RWPE2 (cell line): ENCODE measurements around the gene RBM6.

Experiments used
- ATAC-seq: fragments of 200-7000 bp; cut with Tn5 transposase; 3 replicates; pipeline ENCODE4 v1.9.1; 2021; ENCODE audit warnings: low read depth
- DNase-seq: peaks from one replicate; pipeline ENCODE4 v3.0.0-alpha.2; 2020; ENCODE audit warnings: low spot score
- H3K27ac ChIP-seq: fragments of 450-650 bp; 2 replicates; pipeline ENCODE4 v1.5.1; 2017; ENCODE audit warnings: mild to moderate bottlenecking; ENCODE audit not compliant: poor library complexity, severe bottlenecking
- H3K27me3 ChIP-seq: fragments of 250-450 bp; sonication (Bioruptor Pico); 2 replicates; pipeline ENCODE4 v1.5.1; 2021; ENCODE audit warnings: mild to moderate bottlenecking, moderate library complexity; ENCODE audit not compliant: insufficient read depth, poor library complexity, severe bottlenecking
- H3K36me3 ChIP-seq: fragments of 250-450 bp; sonication (Bioruptor Pico); 2 replicates; pipeline ENCODE4 v1.5.1; 2020; ENCODE audit warnings: low read depth, mild to moderate bottlenecking, moderate library complexity
- H3K4me1 ChIP-seq: fragments of 250-450 bp; sonication (Bioruptor Pico); 2 replicates; pipeline ENCODE4 v1.5.1; 2021; ENCODE audit warnings: mild to moderate bottlenecking, moderate library complexity; ENCODE audit not compliant: insufficient read depth, poor library complexity, severe bottlenecking
- H3K4me3 ChIP-seq: fragments of 250-450 bp; sonication (Bioruptor Pico); 2 replicates; pipeline ENCODE4 v1.5.1; 2021; ENCODE audit warnings: mild to moderate bottlenecking, moderate library complexity; ENCODE audit not compliant: severe bottlenecking
- H3K9me3 ChIP-seq: fragments of 250-450 bp; sonication (Bioruptor Pico); 2 replicates; pipeline ENCODE4 v1.5.1; 2021; ENCODE audit warnings: mild to moderate bottlenecking, moderate library complexity; ENCODE audit not compliant: severe bottlenecking
- CTCF ChIP-seq: fragments of 450-650 bp; IDR thresholded peaks from one replicate; pipeline ENCODE4 v1.5.1; 2017; ENCODE audit warnings: mild to moderate bottlenecking, moderate library complexity; ENCODE audit not compliant: poor library complexity, severe bottlenecking

The RBM6 gene

GRCh38 chr3:50124052-50124799 lies 184.3 kb downstream of the RBM6 start:
- no peaks in the 10 kb centered on the region for H3K36me3 ChIP-seq
- no peak overlapping the region for H3K4me3 ChIP-seq
- H3K4me1 ChIP-seq = peaks cover 14% of the 10 kb centered on the region
- H3K27ac ChIP-seq = peak overlapping the region; percentile 31
- DNase-seq (no peak), ATAC-seq (peak; percentile 19; the same call in 1 of the 3 replicates)
- no peaks in the 10 kb centered on the region for H3K27me3 ChIP-seq
- no peaks in the 10 kb centered on the region for H3K9me3 ChIP-seq
- TF ChIP-seq CTCF = no peak

GRCh38 chr3:50124800-50125178 lies 184.8 kb downstream of the RBM6 start:
- DNase-seq = no peak
- TF ChIP-seq CTCF = no peak
- Histone ChIP-seq H3K36me3 (no peaks in the 10 kb centered on the region), H3K27ac (peak overlapping the region; percentile 31), H3K4me1 (peaks cover 14% of the 10 kb centered on the region), H3K9me3 (no peaks in the 10 kb centered on the region), H3K27me3 (no peaks in the 10 kb centered on the region), H3K4me3 (no peak overlapping the region)
- no peak for ATAC-seq

- ATAC-seq (no peak), DNase-seq (no peak)
- Histone ChIP-seq H3K36me3 (no peaks in the 10 kb centered on the region), H3K27me3 (no peaks in the 10 kb centered on the region), H3K4me1 (peaks cover 14% of the 10 kb centered on the region), H3K27ac (no peak overlapping the region), H3K9me3 (no peaks in the 10 kb centered on the region), H3K4me3 (no peak overlapping the region)
- TF ChIP-seq CTCF = no peak
Measured at GRCh38 chr3:50125541-50126286, 185.8 kb downstream of the RBM6 start.

GRCh38 chr3:50126287-50127211 lies 186.6 kb downstream of the RBM6 start:
- no peak for TF ChIP-seq CTCF
- Histone ChIP-seq H3K4me1 (peaks cover 14% of the 10 kb centered on the region), H3K4me3 (no peak overlapping the region), H3K36me3 (no peaks in the 10 kb centered on the region), H3K9me3 (no peaks in the 10 kb centered on the region), H3K27ac (no peak overlapping the region), H3K27me3 (no peaks in the 10 kb centered on the region)
- ATAC-seq (no peak), DNase-seq (no peak)
